Fibroblast of the aortic adventitia (primary cell): ENCODE results near the gene PC. TPM values are rescaled to one million over a fixed set of nuclear protein-coding genes. Genes with fewer than 3 reads are reported as not detected.
A peak's percentile ranks its signal among the peaks of the same experiment; 100 is the strongest.
"Not testable (repeated sequence)": the region's sequence is repeated elsewhere in the genome, so short reads cannot be mapped to it uniquely, and the experiment has no call there.

Experiments used
- DNase-seq: peaks from one replicate; pipeline ENCODE4 v3.0.0-alpha.2; 2010; ENCODE audit warnings: low read depth
- H3K4me3 ChIP-seq: 2 replicates; pipeline ENCODE4 v1.5.1; 2011; ENCODE audit warnings: low read depth, mild to moderate bottlenecking, control low read depth, low read length, moderate library complexity
- CTCF ChIP-seq: IDR thresholded peaks from 2 replicates; pipeline ENCODE4 v1.5.1; 2011; ENCODE audit warnings: mild to moderate bottlenecking, low read length, control low read depth, inconsistent platforms; ENCODE audit not compliant: insufficient read depth
- total RNA-seq: library from RNA; depleted of rRNA; stranded (reverse); fragments of >200 nt; gene quantifications from 2 replicates; pipeline ENCODE4 v1.2.3, GENCODE V29; 2012; ENCODE audit warnings: low replicate concordance

Gene PC
- total RNA-seq, 1 donor = 12.7 TPM

- no peak for TF ChIP-seq CTCF
- no peak for DNase-seq
- H3K4me3 ChIP-seq = no peak overlapping the region
Measured at GRCh38 chr11:66818231-66818955, 139.8 kb downstream of the PC start.

GRCh38 chr11:66815646-66816045 lies 142.5 kb downstream of the PC start:
- DNase-seq = peak; percentile 19
- TF ChIP-seq CTCF = no peak
- H3K4me3 ChIP-seq = no peak overlapping the region

GRCh38 chr11:66814678-66815077 lies 143.5 kb downstream of the PC start:
- no peak for TF ChIP-seq CTCF
- H3K4me3 ChIP-seq = no peak overlapping the region
- no peak for DNase-seq

- no peak for TF ChIP-seq CTCF
- DNase-seq = no peak
- no peak overlapping the region for H3K4me3 ChIP-seq
Measured at GRCh38 chr11:66810576-66811185, 147.5 kb downstream of the PC start.

GRCh38 chr11:66809592-66809991 lies 148.6 kb downstream of the PC start:
- DNase-seq = no peak
- no peak for TF ChIP-seq CTCF
- no peak overlapping the region for H3K4me3 ChIP-seq

- TF ChIP-seq CTCF = no peak
- H3K4me3 ChIP-seq = no peak overlapping the region
- no peak for DNase-seq
Measured at GRCh38 chr11:66800720-66801428, 157.3 kb downstream of the PC start.

GRCh38 chr11:66799815-66800214 lies 158.4 kb downstream of the PC start:
- H3K4me3 ChIP-seq, DNase-seq: not testable (repeated sequence)
